ENCODE measurements around the gene OR4C15.

OR4C15 gene

DNA sequence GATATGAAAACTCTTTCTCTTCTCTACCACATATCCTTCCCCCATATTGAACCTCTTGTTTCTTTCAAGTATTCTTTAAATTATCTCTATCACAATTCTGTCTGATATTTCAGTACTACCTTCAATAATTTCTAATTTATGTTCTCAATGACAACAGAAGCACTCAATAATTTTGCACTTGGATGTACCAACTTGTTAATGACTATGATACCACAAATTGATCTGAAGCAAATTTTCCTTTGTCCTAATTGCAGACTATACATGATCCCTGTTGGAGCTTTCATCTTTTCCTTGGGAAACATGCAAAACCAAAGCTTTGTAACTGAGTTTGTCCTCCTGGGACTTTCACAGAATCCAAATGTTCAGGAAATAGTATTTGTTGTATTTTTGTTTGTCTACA is at the start of gene OR4C15:
Gene OR4C15 (plus strand): TSS at position 301 of the 400 bp plus-strand sequence. CDS start 0 bp downstream, at position 301.
- no peak for DNase-seq (ENCODE audit: low read depth)

DNA sequence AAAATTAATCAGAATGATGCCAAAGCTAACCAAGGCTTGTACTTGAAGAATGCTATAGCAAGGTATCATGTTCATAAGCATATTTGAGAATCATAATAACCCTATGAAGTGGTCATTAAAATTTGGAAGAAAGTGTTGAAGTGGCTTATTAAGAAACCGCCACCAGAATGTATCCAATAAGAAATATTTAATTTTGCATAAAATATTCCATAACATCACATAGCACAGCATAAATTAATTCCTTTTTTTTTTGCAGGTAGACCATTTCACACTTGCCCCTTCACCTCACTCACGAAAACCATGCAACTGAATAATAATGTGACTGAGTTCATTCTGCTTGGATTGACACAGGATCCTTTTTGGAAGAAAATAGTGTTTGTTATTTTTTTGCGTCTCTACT is 17.6 kb downstream of the OR4C15 start, which contains the start of gene OR4C16:
Gene OR4C16 (plus strand): TSS at position 301 of the 400 bp plus-strand sequence. CDS start 0 bp downstream, at position 301.
- DNase-seq (ENCODE audit: low read depth) = no peak

DNA sequence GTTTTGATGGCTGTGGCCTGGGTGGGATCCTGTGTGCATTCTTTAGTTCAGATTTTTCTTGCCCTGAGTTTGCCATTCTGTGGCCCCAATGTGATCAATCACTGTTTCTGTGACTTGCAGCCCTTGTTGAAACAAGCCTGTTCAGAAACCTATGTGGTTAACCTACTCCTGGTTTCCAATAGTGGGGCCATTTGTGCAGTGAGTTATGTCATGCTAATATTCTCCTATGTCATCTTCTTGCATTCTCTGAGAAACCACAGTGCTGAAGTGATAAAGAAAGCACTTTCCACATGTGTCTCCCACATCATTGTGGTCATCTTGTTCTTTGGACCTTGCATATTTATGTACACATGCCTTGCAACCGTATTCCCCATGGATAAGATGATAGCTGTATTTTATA is 18.3 kb downstream of the OR4C15 start:
- no peak for DNase-seq (ENCODE audit: low read depth)
